Liver (tissue), 3 donors: Measurements from ENCODE around the gene KCNQ1.

Source experiments
- EGR1 ChIP-seq, 2 donors: IDR thresholded peaks; 2 replicates each; pipeline ENCODE4 v1.6.1; 2016 to 2018; ENCODE audit warnings: antibody characterized with exemption in 2 of 2, low read depth in 2 of 2
- HNF4A ChIP-seq, 2 donors: conservative IDR thresholded peaks; 2 replicates each; pipeline ENCODE4 v1.6.1; 2016; ENCODE audit warnings: antibody characterized with exemption in 2 of 2, mild to moderate bottlenecking in 2 of 2
- TAF1 ChIP-seq: conservative IDR thresholded peaks from 2 replicates; pipeline ENCODE4 v1.6.1; 2016; ENCODE audit warnings: antibody characterized with exemption, mild to moderate bottlenecking
- YY1 ChIP-seq: IDR thresholded peaks from 2 replicates; pipeline ENCODE4 v1.6.1; 2016; ENCODE audit warnings: antibody characterized with exemption, mild to moderate bottlenecking
- TF ChIP-seq, protein P1 (sequence below): IDR thresholded peaks from 2 replicates; pipeline ENCODE4 v1.6.1; 2016; ENCODE audit warnings: antibody characterized with exemption
- TF ChIP-seq, protein P2 (sequence below): fragments of 150-350 bp; IDR thresholded peaks from 2 replicates; pipeline ENCODE4 v1.5.1; 2017; ENCODE audit warnings: improper control_type of control experiment, low read depth, low read length; ENCODE audit not compliant: missing input control
- TF ChIP-seq, protein P3 (sequence below): IDR thresholded peaks from 2 replicates; pipeline ENCODE4 v1.6.1; 2016; ENCODE audit warnings: antibody characterized with exemption
- donor health status: healthy.
- donor health status: healthy.

GRCh38 chr11:2741377-2742131, 296.7 kb downstream of the KCNQ1 start:
- TF ChIP-seq, protein P1, sequence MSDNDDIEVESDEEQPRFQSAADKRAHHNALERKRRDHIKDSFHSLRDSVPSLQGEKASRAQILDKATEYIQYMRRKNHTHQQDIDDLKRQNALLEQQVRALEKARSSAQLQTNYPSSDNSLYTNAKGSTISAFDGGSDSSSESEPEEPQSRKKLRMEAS: no peak
- TF ChIP-seq TAF1 (no peak), EGR1 (IDR thresholded peaks at IDR 0.05; ENCODE audit: low read depth in 2 of 2) (no peak), HNF4A (conservative IDR thresholded peaks at IDR 0.05) (no peak), YY1 (no peak)
- TF ChIP-seq, protein P2, sequence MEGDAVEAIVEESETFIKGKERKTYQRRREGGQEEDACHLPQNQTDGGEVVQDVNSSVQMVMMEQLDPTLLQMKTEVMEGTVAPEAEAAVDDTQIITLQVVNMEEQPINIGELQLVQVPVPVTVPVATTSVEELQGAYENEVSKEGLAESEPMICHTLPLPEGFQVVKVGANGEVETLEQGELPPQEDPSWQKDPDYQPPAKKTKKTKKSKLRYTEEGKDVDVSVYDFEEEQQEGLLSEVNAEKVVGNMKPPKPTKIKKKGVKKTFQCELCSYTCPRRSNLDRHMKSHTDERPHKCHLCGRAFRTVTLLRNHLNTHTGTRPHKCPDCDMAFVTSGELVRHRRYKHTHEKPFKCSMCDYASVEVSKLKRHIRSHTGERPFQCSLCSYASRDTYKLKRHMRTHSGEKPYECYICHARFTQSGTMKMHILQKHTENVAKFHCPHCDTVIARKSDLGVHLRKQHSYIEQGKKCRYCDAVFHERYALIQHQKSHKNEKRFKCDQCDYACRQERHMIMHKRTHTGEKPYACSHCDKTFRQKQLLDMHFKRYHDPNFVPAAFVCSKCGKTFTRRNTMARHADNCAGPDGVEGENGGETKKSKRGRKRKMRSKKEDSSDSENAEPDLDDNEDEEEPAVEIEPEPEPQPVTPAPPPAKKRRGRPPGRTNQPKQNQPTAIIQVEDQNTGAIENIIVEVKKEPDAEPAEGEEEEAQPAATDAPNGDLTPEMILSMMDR: no peak
- TF ChIP-seq, protein P3, sequence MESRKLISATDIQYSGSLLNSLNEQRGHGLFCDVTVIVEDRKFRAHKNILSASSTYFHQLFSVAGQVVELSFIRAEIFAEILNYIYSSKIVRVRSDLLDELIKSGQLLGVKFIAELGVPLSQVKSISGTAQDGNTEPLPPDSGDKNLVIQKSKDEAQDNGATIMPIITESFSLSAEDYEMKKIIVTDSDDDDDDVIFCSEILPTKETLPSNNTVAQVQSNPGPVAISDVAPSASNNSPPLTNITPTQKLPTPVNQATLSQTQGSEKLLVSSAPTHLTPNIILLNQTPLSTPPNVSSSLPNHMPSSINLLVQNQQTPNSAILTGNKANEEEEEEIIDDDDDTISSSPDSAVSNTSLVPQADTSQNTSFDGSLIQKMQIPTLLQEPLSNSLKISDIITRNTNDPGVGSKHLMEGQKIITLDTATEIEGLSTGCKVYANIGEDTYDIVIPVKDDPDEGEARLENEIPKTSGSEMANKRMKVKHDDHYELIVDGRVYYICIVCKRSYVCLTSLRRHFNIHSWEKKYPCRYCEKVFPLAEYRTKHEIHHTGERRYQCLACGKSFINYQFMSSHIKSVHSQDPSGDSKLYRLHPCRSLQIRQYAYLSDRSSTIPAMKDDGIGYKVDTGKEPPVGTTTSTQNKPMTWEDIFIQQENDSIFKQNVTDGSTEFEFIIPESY: no peak
